SU-DHL-6 (cell line): Measurements from ENCODE around the gene RAPGEFL1.

Experiments
- EZH2phosphoT487 ChIP-seq: fragments of 200-600 bp; sonication (generic), shearing (Covaris generic); conservative IDR thresholded peaks from 2 replicates; pipeline ENCODE4 v1.6.1; 2018; ENCODE audit warnings: mild to moderate bottlenecking, antibody characterized with exemption, low read length, moderate library complexity, mixed read lengths
- TF ChIP-seq, protein P1 (sequence below): fragments of 200-600 bp; sonication (generic); IDR thresholded peaks from one replicate; pipeline ENCODE4 v1.5.1; 2017; ENCODE audit warnings: antibody characterized with exemption, mild to moderate bottlenecking, low read length, moderate library complexity; ENCODE audit not compliant: insufficient read depth, poor library complexity, severe bottlenecking

DNA sequence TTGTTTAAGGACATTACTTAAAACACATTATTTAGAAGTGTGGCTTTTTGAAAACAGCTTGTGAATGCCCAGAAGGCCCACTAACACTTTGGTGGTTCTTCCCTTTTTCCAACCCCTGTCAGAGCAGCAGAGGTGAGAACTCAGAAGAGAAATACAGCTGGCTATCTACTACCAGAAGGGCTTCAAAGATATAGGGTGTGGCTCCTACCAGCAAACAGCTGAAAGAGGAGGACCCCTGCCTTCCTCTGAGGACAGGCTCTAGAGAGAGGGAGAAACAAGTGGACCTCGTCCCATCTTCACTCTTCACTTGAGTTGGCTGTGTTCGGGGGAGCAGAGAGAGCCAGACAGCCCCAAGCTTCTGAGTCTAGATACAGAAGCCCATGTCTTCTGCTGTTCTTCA lies 6.9 kb upstream of the RAPGEFL1 start:
- TF ChIP-seq, protein P1, sequence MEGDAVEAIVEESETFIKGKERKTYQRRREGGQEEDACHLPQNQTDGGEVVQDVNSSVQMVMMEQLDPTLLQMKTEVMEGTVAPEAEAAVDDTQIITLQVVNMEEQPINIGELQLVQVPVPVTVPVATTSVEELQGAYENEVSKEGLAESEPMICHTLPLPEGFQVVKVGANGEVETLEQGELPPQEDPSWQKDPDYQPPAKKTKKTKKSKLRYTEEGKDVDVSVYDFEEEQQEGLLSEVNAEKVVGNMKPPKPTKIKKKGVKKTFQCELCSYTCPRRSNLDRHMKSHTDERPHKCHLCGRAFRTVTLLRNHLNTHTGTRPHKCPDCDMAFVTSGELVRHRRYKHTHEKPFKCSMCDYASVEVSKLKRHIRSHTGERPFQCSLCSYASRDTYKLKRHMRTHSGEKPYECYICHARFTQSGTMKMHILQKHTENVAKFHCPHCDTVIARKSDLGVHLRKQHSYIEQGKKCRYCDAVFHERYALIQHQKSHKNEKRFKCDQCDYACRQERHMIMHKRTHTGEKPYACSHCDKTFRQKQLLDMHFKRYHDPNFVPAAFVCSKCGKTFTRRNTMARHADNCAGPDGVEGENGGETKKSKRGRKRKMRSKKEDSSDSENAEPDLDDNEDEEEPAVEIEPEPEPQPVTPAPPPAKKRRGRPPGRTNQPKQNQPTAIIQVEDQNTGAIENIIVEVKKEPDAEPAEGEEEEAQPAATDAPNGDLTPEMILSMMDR, result no peak
- TF ChIP-seq EZH2phosphoT487, result no peak
